Measurements from ENCODE around the gene CHRNE. TPM values are rescaled to one million over a fixed set of nuclear protein-coding genes. Genes with fewer than 3 reads are reported as not detected.

Gene CHRNE
- total and polyA plus RNA-seq, 2 of the 4 experiments (the other 2 are of a cell fraction): under 0.01 to 0.21 TPM

DNA sequence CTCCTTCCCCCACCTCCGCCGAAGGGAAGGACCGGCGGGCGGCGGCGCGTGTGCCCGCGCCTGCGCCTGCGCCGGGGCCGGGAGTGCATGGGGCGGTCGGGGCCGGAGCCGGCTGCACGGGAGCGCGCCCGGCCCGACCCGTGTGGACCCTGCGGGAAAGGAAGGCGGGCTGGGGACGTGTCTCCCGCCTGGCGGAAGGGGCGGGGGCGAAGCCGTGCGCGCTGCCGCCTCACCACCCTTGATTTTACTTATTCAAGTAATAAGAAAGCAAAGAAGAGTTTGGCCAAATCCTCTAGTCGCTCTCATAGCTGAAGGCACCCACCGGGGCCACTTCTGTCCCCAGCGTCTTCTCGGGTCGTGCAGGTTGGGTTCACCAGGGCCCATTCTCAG lies 46.0 kb upstream of the CHRNE start:
- peak overlapping the region; percentile 87 for H3K9ac ChIP-seq (ENCODE audit: low read depth, low read length)
- H3K14ac ChIP-seq (replicated peaks; ENCODE audit: low read depth, low read length): peak overlapping the region; percentile 98
- peaks cover 27% of the 10 kb centered on the region; the same call in 1 of the 2 replicates for H3K9me1 ChIP-seq (ENCODE audit: insufficient read depth, low read length)
- H2AFZ ChIP-seq (replicated peaks; ENCODE audit: low read length, poor library complexity): peak overlapping the region; percentile 85
- H3K4me1 ChIP-seq (ENCODE audit: control insufficient read depth, insufficient read depth, low read length): peaks cover 38% of the 10 kb centered on the region
- H3K4ac ChIP-seq (ENCODE audit: low read depth, low read length): peak overlapping the region; percentile 97
- no peaks in the 10 kb centered on the region for H3K9me3 ChIP-seq (ENCODE audit: control insufficient read depth, insufficient read depth, low read length)
- peak overlapping the region; percentile 91 for H4K91ac ChIP-seq (ENCODE audit: insufficient read depth, low read depth, low read length)
- H3K79me1 ChIP-seq (ENCODE audit: low read depth in 1 of 2, low read length in 2 of 2): peaks cover 17 to 40% of the 10 kb centered on the region in 2 experiments; a peak in 3 of 4 replicates
- peak overlapping the region; percentile 61 for H4K5ac ChIP-seq (ENCODE audit: low read depth, low read length)
- H2AK9ac ChIP-seq (replicated peaks; ENCODE audit: low read depth, low read length, poor library complexity): peak overlapping the region; percentile 96
- peak overlapping the region; percentile 88 for H3K4me2 ChIP-seq (ENCODE audit: low read depth, low read length)
- peak overlapping the region; percentile 79 for H2AK5ac ChIP-seq (ENCODE audit: low read depth, low read length)
- H4K20me1 ChIP-seq (ENCODE audit: insufficient read depth, low read length): peaks cover 46% of the 10 kb centered on the region
- H2BK15ac ChIP-seq (ENCODE audit: low read depth, low read length): peak overlapping the region; percentile 91; the same call in 1 of the 3 replicates
- H3K56ac ChIP-seq (ENCODE audit: extremely low read depth, insufficient read depth, low read length): peak overlapping the region; percentile 95
- peak overlapping the region; percentile 62 to 99 for H4K8ac ChIP-seq (ENCODE audit: low read depth in 2 of 2, low read length in 2 of 2)
- H3K18ac ChIP-seq (ENCODE audit: low read depth, low read length): peak overlapping the region; percentile 71
- H2BK5ac ChIP-seq (ENCODE audit: low read depth, low read length, poor library complexity, severe bottlenecking): peak overlapping the region; percentile 90
- peak overlapping the region; percentile 95 for H2BK120ac ChIP-seq (ENCODE audit: low read depth, low read length)
- H3K4me3 ChIP-seq (ENCODE audit: insufficient read depth, low read depth, low read length): peak overlapping the region; percentile 98
- ChIA-PET CTCF (no interaction called here), POLR2A (ENCODE audit: unreplicated experiment) (interaction anchor here (0.6 to 3.5 kb wide), 6 partner anchors 8 to 392 kb away, joined by 3 to 19 read pairs (median 6); partner anchors contain the start of genes KIF1C and SPAG7)
- peak overlapping the region; percentile 94 for H3K23ac ChIP-seq (ENCODE audit: low read depth, low read length)
- peaks cover 26% of the 10 kb centered on the region for H3K36me3 ChIP-seq (ENCODE audit: control insufficient read depth, insufficient read depth, low read length)
- peak; percentile 62 for ATAC-seq (ENCODE audit: low read depth)
- dilution Hi-C loops (cut with HindIII; ENCODE audit: low sequenced_read_pairs, unreplicated experiment) (no loop called here), intact Hi-C loops (cut with micrococcal nuclease) (loop anchor here (1.0 kb wide), 2 partner anchors 18 to 38 kb away; partner anchors contain the start of genes CAMTA2 and SPAG7), in situ Hi-C loops (cut with MboI; ENCODE audit: low sequenced_read_pairs) (no loop called here)
- TF ChIP-seq RFX5 (IDR thresholded peaks at IDR 0.05; ENCODE audit: low read depth, low read length) (no peak), MAZ (IDR thresholded peaks at IDR 0.05; ENCODE audit: borderline replicate concordance, low read depth, low read length) (no peak), NFE2L2 (IDR thresholded peaks at IDR 0.05; ENCODE audit: low read depth, low read length) (no peak), RAD21 (IDR thresholded peaks at IDR 0.05; ENCODE audit: low read length) (no peak), CHD1 (IDR thresholded peaks at IDR 0.05; ENCODE audit: low read depth, low read length) (no peak), FOS (IDR thresholded peaks at IDR 0.05; ENCODE audit: low read depth, low read length) (no peak), POLR2A (IDR thresholded peaks at IDR 0.05; ENCODE audit: low read depth, low read length) (no peak; the same call in 1 of the 2 replicates), BHLHE40 (IDR thresholded peaks at IDR 0.05; ENCODE audit: low read depth, low read length) (peak; percentile 41; the same call in 1 of the 2 replicates), MXI1 (IDR thresholded peaks at IDR 0.05; ENCODE audit: borderline replicate concordance, low read depth, low read length) (0 out of 2 replicates have a peak, but pooled peaks have one; percentile 36), MAFK (IDR thresholded peaks at IDR 0.05; ENCODE audit: low read depth, low read length) (no peak), ELK1 (IDR thresholded peaks at IDR 0.05; ENCODE audit: borderline replicate concordance, low read depth, low read length) (no peak), SMC3 (IDR thresholded peaks at IDR 0.05; ENCODE audit: low read depth, low read length) (no peak), USF2 (IDR thresholded peaks at IDR 0.05; ENCODE audit: low read depth, low read length) (peak; percentile 65), RCOR1 (IDR thresholded peaks at IDR 0.05; ENCODE audit: insufficient replicate concordance, low read length) (peak; percentile 37), CEBPB (IDR thresholded peaks at IDR 0.05; ENCODE audit: low read depth, low read length) (no peak)
- TF ChIP-seq, protein P1, sequence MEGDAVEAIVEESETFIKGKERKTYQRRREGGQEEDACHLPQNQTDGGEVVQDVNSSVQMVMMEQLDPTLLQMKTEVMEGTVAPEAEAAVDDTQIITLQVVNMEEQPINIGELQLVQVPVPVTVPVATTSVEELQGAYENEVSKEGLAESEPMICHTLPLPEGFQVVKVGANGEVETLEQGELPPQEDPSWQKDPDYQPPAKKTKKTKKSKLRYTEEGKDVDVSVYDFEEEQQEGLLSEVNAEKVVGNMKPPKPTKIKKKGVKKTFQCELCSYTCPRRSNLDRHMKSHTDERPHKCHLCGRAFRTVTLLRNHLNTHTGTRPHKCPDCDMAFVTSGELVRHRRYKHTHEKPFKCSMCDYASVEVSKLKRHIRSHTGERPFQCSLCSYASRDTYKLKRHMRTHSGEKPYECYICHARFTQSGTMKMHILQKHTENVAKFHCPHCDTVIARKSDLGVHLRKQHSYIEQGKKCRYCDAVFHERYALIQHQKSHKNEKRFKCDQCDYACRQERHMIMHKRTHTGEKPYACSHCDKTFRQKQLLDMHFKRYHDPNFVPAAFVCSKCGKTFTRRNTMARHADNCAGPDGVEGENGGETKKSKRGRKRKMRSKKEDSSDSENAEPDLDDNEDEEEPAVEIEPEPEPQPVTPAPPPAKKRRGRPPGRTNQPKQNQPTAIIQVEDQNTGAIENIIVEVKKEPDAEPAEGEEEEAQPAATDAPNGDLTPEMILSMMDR (conservative IDR thresholded peaks at IDR 0.05; ENCODE audit: low read depth, low read length): no peak
- no TSS peak for BruUV-seq (replicated peaks)
- H2BK20ac ChIP-seq (ENCODE audit: low read depth, low read length): peak overlapping the region; percentile 94; the same call in 1 of the 2 replicates
- peak; percentile 89 for DNase-seq
- peak overlapping the region; percentile 91 for H3K27ac ChIP-seq (ENCODE audit: insufficient read depth, low read length)
- 0% methylated on average over 2 of the region's 40 CpGs; no CpG with 5 or more reads in 1 of the 2 experiments for WGBS, 2 experiments (ENCODE audit: extremely low coverage in 2 of 2, insufficient read length in 1 of 2)
- H3K27me3 ChIP-seq (ENCODE audit: control insufficient read depth, insufficient read depth, low read length): no peaks in the 10 kb centered on the region
